Glutamatergic neuron (in vitro differentiated cells): ENCODE measurements around the gene IPMK. TPM values are rescaled to one million over a fixed set of nuclear protein-coding genes. Genes with fewer than 3 reads are reported as not detected.

Source experiments
- DNase-seq: peaks from one replicate; pipeline ENCODE4 v3.0.0; 2022
- H3K27ac Mint-ChIP-seq: one replicate; pipeline ENCODE4 v1.8.0; 2020; ENCODE audit warnings: mild to moderate bottlenecking, mixed read lengths, inconsistent platforms; ENCODE audit not compliant: unreplicated experiment
- H3K27me3 Mint-ChIP-seq: one replicate; pipeline ENCODE4 v1.8.0; 2020; ENCODE audit warnings: mild to moderate bottlenecking, moderate library complexity, mixed read lengths, inconsistent platforms; ENCODE audit not compliant: unreplicated experiment
- H3K36me3 Mint-ChIP-seq: one replicate; pipeline ENCODE4 v1.8.0; 2020; ENCODE audit warnings: mild to moderate bottlenecking, mixed read lengths, inconsistent platforms; ENCODE audit not compliant: unreplicated experiment
- H3K4me1 Mint-ChIP-seq: one replicate; pipeline ENCODE4 v1.8.0; 2020; ENCODE audit warnings: mild to moderate bottlenecking, low read depth, mixed read lengths, inconsistent platforms; ENCODE audit not compliant: unreplicated experiment
- H3K4me3 Mint-ChIP-seq: one replicate; pipeline ENCODE4 v1.8.0; 2020; ENCODE audit warnings: mild to moderate bottlenecking, mixed read lengths, inconsistent platforms; ENCODE audit not compliant: unreplicated experiment
- H3K9me3 Mint-ChIP-seq: one replicate; pipeline ENCODE4 v1.8.0; 2020; ENCODE audit warnings: mild to moderate bottlenecking, moderate library complexity, mixed read lengths, inconsistent platforms; ENCODE audit not compliant: unreplicated experiment
- total RNA-seq: library from RNA; stranded (reverse); fragmentation: NEBNext Ultra II Directional; extraction: Animal tissue kit (Norgen Biotek cat#: 25700); gene quantifications from one replicate; pipeline ENCODE4 v1.2.1, GENCODE V29; 2021; ENCODE audit not compliant: unreplicated experiment
- TF ChIP-seq, protein P1 (sequence below): fragments of 200-600 bp; sonication (generic); IDR thresholded peaks from one replicate; pipeline ENCODE4 v1.5.0; 2021; ENCODE audit not compliant: partially characterized antibody, unreplicated experiment

Gene IPMK
- total RNA-seq, 1 donor from 2014 or later: 7.6 TPM

DNA sequence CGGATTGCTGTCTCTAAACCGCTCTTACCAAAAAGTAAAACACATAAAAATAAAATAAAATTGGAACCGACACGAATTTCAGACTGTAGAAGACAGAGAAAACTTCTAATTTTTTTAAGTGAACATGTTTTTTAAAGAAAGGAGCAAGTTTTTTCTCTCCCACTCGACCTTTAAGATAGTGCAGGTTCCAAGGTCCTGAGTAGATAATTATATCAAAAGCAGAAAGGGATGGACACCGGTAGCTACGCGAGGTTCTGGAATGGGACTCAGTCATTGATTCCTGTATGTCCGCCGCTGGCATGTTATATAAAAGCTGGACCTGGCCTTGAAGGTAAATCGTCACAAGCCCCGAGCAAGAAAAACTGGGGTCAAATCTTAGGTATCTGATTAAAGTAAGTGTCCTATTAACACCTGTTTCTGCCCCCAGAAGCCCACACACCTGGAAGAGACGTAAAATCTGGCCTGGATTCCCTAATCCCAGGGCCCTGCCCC lies 806 bp upstream of the IPMK start:
- no peak for DNase-seq
- Mint-ChIP-seq H3K4me3 (peak overlapping the region; percentile 93), H3K27ac (peak overlapping the region; percentile 78), H3K36me3 (peaks cover 5% of the 10 kb centered on the region), H3K4me1 (peaks cover 8% of the 10 kb centered on the region), H3K27me3 (peaks cover 7% of the 10 kb centered on the region), H3K9me3 (peaks cover 10% of the 10 kb centered on the region)
- TF ChIP-seq, protein P1, sequence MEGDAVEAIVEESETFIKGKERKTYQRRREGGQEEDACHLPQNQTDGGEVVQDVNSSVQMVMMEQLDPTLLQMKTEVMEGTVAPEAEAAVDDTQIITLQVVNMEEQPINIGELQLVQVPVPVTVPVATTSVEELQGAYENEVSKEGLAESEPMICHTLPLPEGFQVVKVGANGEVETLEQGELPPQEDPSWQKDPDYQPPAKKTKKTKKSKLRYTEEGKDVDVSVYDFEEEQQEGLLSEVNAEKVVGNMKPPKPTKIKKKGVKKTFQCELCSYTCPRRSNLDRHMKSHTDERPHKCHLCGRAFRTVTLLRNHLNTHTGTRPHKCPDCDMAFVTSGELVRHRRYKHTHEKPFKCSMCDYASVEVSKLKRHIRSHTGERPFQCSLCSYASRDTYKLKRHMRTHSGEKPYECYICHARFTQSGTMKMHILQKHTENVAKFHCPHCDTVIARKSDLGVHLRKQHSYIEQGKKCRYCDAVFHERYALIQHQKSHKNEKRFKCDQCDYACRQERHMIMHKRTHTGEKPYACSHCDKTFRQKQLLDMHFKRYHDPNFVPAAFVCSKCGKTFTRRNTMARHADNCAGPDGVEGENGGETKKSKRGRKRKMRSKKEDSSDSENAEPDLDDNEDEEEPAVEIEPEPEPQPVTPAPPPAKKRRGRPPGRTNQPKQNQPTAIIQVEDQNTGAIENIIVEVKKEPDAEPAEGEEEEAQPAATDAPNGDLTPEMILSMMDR: no peak

DNA sequence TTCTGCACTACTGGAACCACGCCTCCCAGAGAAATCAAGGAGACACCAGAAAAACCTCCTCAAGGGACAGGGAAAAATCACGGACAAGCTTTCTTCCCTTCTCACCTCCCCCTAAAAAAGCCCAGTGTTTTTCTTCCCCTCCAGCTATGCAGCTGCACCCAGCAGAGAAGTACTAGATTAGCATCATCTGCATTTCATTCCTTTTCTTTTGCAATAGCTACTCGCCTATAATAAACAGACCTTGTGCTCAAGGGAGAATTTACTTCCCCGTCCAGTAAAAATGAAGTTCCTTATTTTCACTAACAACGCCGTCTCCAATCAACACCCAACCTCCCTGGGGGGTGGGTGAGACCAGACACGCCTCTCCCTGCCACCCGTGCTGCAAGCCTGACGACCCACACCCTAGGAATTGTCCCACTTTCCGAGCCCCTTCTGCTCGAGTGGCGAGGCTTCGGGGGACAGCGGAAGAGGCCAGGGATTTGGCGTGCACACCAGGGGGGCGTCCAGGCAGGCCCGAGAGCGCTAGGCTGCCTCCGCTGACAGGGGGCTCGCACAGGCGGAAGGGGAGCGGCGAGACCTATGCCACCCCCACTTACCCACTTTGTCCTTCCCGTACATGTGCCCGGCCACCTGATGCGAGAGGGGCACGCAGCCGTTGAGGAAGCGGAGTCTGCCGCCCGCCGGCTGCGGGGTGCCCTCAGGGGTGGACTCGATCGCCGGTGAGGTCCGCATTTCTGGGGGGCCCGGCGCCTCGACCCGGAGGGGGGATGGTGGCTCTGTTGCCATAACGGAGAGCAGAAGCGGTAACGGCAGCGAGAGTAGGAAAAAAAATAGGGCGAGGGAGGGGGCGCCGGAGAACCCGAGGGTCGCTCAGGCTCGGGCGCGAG lies 625 bp downstream of the IPMK start:
- peak; percentile 42 for DNase-seq
- Mint-ChIP-seq H3K9me3 (peaks cover 10% of the 10 kb centered on the region), H3K4me3 (peak overlapping the region; percentile 98), H3K36me3 (peaks cover 5% of the 10 kb centered on the region), H3K4me1 (peaks cover 8% of the 10 kb centered on the region), H3K27me3 (peaks cover 9% of the 10 kb centered on the region), H3K27ac (peak overlapping the region; percentile 89)
- TF ChIP-seq, protein P1: no peak

DNA sequence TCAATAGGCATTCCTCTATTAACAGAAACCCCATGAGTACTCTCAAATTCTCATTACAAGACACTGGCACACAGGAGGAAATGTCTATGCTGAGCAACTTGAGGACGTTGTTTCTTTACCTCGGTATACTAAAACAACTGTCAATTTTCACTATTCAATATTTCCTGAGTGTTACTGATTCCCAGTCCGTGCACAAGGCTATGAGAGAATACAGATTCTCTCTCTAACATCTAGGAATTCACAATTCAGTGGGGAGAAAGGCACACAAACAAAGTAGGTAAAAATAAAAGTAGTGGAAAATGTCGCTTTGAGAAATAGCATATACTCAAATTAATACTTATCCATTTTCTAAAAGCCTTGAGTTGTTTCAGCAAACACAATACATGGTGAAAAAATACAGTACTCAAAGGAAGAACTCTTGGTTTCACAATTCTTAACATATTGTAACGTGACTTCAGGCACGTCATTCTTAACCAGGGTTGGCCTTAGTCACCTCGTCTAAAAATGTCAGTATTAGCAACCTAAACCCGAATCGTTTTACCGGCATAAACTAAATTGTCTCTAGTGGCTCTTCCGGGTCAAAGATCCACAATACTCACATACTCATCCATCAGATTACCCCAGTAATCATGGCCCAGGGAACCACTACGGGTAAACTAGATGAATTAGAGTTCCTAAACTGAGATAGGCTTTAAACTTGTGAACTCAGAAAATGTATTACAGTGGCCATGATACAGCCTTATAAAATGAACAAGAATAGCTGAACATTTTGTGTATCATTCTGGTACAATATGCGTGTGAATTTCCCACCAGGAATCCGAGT lies 1.5 kb downstream of the IPMK start:
- H3K27ac Mint-ChIP-seq: peak overlapping the region; percentile 89
- TF ChIP-seq, protein P1: no peak
- H3K4me1 Mint-ChIP-seq: peaks cover 8% of the 10 kb centered on the region
- peaks cover 5% of the 10 kb centered on the region for H3K36me3 Mint-ChIP-seq
- H3K4me3 Mint-ChIP-seq: peak overlapping the region; percentile 98
- H3K9me3 Mint-ChIP-seq: peaks cover 10% of the 10 kb centered on the region
- H3K27me3 Mint-ChIP-seq: peaks cover 9% of the 10 kb centered on the region
- DNase-seq: no peak

DNA sequence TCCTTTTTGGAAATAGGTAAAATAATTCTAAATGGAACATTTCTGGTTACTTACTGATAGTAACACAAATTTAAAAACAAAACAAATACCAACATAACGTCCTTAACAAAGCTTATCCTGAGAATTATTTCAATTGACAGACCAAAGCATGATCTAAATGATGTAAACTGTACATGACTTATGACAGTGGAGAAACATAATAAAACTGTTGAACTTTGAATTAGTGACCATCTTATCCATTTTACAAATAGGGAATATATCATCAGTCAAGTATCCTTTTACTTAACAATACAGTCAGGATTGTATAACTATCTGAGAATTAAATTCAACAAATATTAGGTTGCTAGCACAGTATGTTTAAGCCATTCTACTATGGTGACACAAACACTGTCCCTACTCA lies 2.4 kb downstream of the IPMK start:
- Mint-ChIP-seq H3K4me3 (peak overlapping the region; percentile 80), H3K36me3 (peaks cover 5% of the 10 kb centered on the region), H3K4me1 (peaks cover 6% of the 10 kb centered on the region), H3K27ac (peak overlapping the region; percentile 22), H3K9me3 (peaks cover 10% of the 10 kb centered on the region), H3K27me3 (peaks cover 9% of the 10 kb centered on the region)
- DNase-seq: no peak
- TF ChIP-seq, protein P1: no peak
